HG03280 (cell line): ENCODE measurements around the gene CTSD.
A peak's percentile ranks its signal among the peaks of the same experiment; 100 is the strongest.
"Not testable (repeated sequence)": the region's sequence is repeated elsewhere in the genome, so short reads cannot be mapped to it uniquely, and the experiment has no call there.

Experiments used
- ATAC-seq: cut with Tn5 transposase; IDR thresholded peaks from one replicate; pipeline ENCODE4 v1.9.1; 2021; ENCODE audit warnings: mild to moderate bottlenecking, moderate library complexity; ENCODE audit not compliant: unreplicated experiment

The CTSD gene

GRCh38 chr11:1763796-1764661 lies at the start of gene CTSD:
CTSD (minus strand) TSS chr11:1763927; CDS start chr11:1763859, 68 bp downstream.
- peak; percentile 72 for ATAC-seq

- not testable (repeated sequence) for ATAC-seq
These were observed 49.6 kb upstream of the CTSD start for GRCh38 chr11:1813356-1813755.

GRCh38 chr11:1812801-1813200 lies 49.1 kb upstream of the CTSD start:
- no peak for ATAC-seq

- ATAC-seq, result no peak
These were observed 48.5 kb upstream of the CTSD start for GRCh38 chr11:1812274-1812673.

- no peak for ATAC-seq
These were observed 47.0 kb upstream of the CTSD start for GRCh38 chr11:1810761-1811160.

- ATAC-seq, result no peak
These were observed 43.7 kb upstream of the CTSD start for GRCh38 chr11:1807264-1807995.

- no peak for ATAC-seq
These were observed 41.8 kb upstream of the CTSD start for GRCh38 chr11:1805525-1805924.

- not testable (repeated sequence) for ATAC-seq
These were observed 40.2 kb upstream of the CTSD start for GRCh38 chr11:1803835-1804519.

- ATAC-seq, result no peak
These were observed 39.5 kb upstream of the CTSD start for GRCh38 chr11:1803246-1803645.

- no peak for ATAC-seq
These were observed 33.8 kb upstream of the CTSD start for GRCh38 chr11:1797391-1798125.

- ATAC-seq, result no peak
These were observed 32.8 kb upstream of the CTSD start for GRCh38 chr11:1796413-1797011.

- ATAC-seq, result no peak
These were observed 29.4 kb upstream of the CTSD start for GRCh38 chr11:1793081-1793480.

GRCh38 chr11:1792461-1792860 lies 28.7 kb upstream of the CTSD start:
- no peak for ATAC-seq

- no peak for ATAC-seq
These were observed 28.2 kb upstream of the CTSD start for GRCh38 chr11:1791912-1792311.

GRCh38 chr11:1786466-1786865 lies 22.7 kb upstream of the CTSD start:
- no peak for ATAC-seq

- ATAC-seq, result no peak
These were observed 22.2 kb upstream of the CTSD start for GRCh38 chr11:1785749-1786413.

GRCh38 chr11:1784761-1785650 lies 21.3 kb upstream of the CTSD start:
- ATAC-seq, result no peak

GRCh38 chr11:1783725-1784529 lies 20.2 kb upstream of the CTSD start:
- no peak for ATAC-seq
